Naive thymus-derived CD8-positive, alpha-beta T cell (primary cell): ENCODE measurements around the gene FBLN2. TPM values are rescaled to one million over a fixed set of nuclear protein-coding genes. Genes with fewer than 3 reads are reported as not detected.

Source experiments
- ATAC-seq, 2 donors: fragments of 150-1000 bp; cut with Tn5 transposase in 1 of 2; sonication (Bioruptor Pico), chemical (Tn5 transposase) in 1 of 2; 1 replicate in 1 of 2; 2 replicates in 1 of 2; pipeline ENCODE4 v1.10.0; 2021; ENCODE audit warnings: mild to moderate bottlenecking in 2 of 2, moderate library complexity in 2 of 2
- POLR2A ChIA-PET: fragments of 350-600 bp; sonication (Branson Sonifier 250); formaldehyde crosslinking; loops from one replicate; lab custom pipeline; 2021; ENCODE audit warnings: antibody characterized with exemption; lab: Charles Lee
- DNase-seq, 10 donors: peaks; one replicate each; pipeline versions ENCODE4 v3.0.0 to v3.0.0-alpha.2; 2020 to 2022
- H3K27ac Mint-ChIP-seq, 10 donors: one replicate each; pipeline ENCODE4 v1.8.0; 2020 to 2022; ENCODE audit warnings: mild to moderate bottlenecking in 10 of 10, mixed read lengths in 10 of 10, moderate library complexity in 4 of 10, inconsistent platforms in 1 of 10
- H3K27me3 Mint-ChIP-seq, 5 donors: one replicate each; pipeline ENCODE4 v1.8.0; 2021 to 2022; ENCODE audit warnings: mixed read lengths in 5 of 5
- H3K36me3 Mint-ChIP-seq, 3 donors: one replicate each; pipeline ENCODE4 v1.8.0; 2020 to 2022; ENCODE audit warnings: mixed read lengths in 3 of 3, mild to moderate bottlenecking in 2 of 3, inconsistent platforms in 1 of 3
- H3K4me1 Mint-ChIP-seq, 4 donors: one replicate each; pipeline ENCODE4 v1.8.0; 2021 to 2022; ENCODE audit warnings: mixed read lengths in 4 of 4
- H3K4me3 Mint-ChIP-seq, 10 donors: one replicate each; pipeline ENCODE4 v1.8.0; 2020 to 2022; ENCODE audit warnings: mild to moderate bottlenecking in 10 of 10, mixed read lengths in 10 of 10, moderate library complexity in 6 of 10, inconsistent platforms in 1 of 10
- H3K9me3 Mint-ChIP-seq, 9 donors: one replicate each; pipeline ENCODE4 v1.8.0; 2020 to 2022; ENCODE audit warnings: mixed read lengths in 9 of 9, mild to moderate bottlenecking in 3 of 9, inconsistent platforms in 1 of 9, moderate library complexity in 1 of 9
- polyA plus RNA-seq, 3 donors: library from polyadenylated mRNA; unstranded; fragments of 300-500 nt; fragmentation: Illumina TruSeq; gene quantifications; one replicate each; pipeline ENCODE4 v1.2.3, GENCODE V29; 2021
- total RNA-seq, 8 experiments: library from RNA in 2 of 8; stranded (reverse) in 2 of 8; gene quantifications; one replicate each; pipeline ENCODE4 v1.2.3 and lab custom pipeline; 2021 to 2026

Gene FBLN2
- total and polyA plus RNA-seq, 5 experiments from 2014 or later = 6.3 to 33.7 (median 15.8) TPM

DNA sequence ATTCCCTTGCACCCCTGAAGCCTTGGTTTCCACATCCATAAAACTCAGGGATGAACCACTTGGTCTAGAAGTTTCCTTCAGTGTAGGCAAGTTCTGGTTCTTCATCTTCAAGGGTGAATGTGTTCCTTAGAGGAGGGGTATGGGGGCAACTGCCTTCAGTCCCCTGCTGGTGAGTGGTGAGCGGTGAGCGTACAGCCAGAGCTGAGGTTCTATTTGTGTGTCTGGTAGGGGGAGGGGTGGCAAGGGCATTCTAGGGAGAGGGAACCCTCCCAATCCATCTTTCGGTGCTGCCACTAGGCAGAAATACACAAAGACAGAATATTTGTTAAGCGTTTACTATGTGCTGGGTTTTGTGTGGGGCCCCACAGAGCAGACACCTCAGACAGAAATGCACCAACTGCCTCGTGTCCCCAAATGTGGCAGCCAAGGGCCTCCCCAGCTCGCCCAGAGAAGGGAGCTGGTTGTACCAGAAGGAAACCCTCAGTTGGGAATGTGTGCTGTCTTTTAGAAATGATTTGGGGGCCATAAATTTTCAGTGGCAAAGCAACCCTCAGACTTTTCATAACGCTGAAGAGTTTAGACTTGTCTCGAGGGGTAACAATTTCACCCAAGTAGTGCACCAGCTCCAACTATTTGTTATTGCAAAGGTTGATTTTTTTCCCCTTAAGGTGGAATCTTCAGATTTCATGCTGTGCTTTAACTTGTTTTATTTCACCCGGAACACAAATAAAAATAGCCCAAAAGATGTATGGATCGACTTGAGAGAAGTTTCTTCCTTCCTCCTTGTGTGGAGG lies 137.6 kb downstream of the FBLN2 start:
- Mint-ChIP-seq H3K4me3 (no peak overlapping the region), H3K4me1 (peaks cover 0 to 3% (median 0%) of the 10 kb centered on the region in 4 donors), H3K27me3 (peaks cover 0 to 26% (median 6%) of the 10 kb centered on the region in 5 donors), H3K36me3 (no peaks in the 10 kb centered on the region), H3K9me3 (peaks cover 0 to 2% (median 0%) of the 10 kb centered on the region in 9 donors), H3K27ac (peak overlapping the region in 1 of 10 donors; percentile 75)
- DNase-seq (no peak), ATAC-seq (no peak)
- POLR2A ChIA-PET = no interaction called here

DNA sequence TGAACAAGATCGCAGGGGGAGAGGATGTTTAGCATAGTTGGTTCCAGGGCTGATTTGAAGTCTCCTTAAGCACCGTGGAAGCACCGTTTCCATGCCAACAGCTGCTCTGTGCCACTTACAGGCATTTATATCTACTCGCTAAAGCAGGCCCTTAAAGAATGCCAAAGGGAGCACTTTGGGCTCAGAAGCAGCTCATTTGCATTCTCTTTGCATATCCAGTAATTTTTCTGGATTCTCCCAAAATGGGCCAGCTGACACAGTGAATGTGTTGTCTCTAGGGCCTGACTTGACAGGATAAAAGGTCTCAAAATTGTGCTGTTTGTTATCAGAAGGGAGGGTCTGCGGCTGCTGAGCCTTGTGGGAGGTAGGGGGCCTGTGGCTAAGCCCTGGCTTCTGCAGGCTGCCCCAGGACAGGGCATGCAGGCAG lies 138.6 kb downstream of the FBLN2 start:
- DNase-seq (no peak), ATAC-seq (no peak)
- Mint-ChIP-seq H3K4me1 (no peaks in the 10 kb centered on the region), H3K27me3 (peaks cover 0 to 26% (median 6%) of the 10 kb centered on the region in 5 donors), H3K27ac (peak overlapping the region in 1 of 10 donors; percentile 39), H3K36me3 (no peaks in the 10 kb centered on the region), H3K9me3 (peaks cover 0 to 8% (median 2%) of the 10 kb centered on the region in 9 donors), H3K4me3 (no peak overlapping the region)
- POLR2A ChIA-PET = no interaction called here

Other genes with a start within 250 kb of the FBLN2 start
- 100 to 1,000 TPM; 141 to 150 TPM for gene NUP210, start 128.8 kb upstream of the FBLN2 start, total RNA-seq
- gene NUP210, start 128.8 kb upstream of the FBLN2 start, polyA plus RNA-seq = 10 to 100 TPM; 37.3 to 82.7 (median 54.8) TPM
- gene HDAC11, start 68.8 kb upstream of the FBLN2 start, total RNA-seq = 1 to 10 TPM; 6.6 to 7.6 TPM
- gene HDAC11, start 68.8 kb upstream of the FBLN2 start, polyA plus RNA-seq = 1 to 10 TPM; 3.1 to 5.8 (median 3.7) TPM